ENCODE measurements around the gene CLMN. TPM values are rescaled to one million over a fixed set of nuclear protein-coding genes. Genes with fewer than 3 reads are reported as not detected.

Gene CLMN
- polyA plus RNA-seq, 1 donor: 18.7 TPM

DNA sequence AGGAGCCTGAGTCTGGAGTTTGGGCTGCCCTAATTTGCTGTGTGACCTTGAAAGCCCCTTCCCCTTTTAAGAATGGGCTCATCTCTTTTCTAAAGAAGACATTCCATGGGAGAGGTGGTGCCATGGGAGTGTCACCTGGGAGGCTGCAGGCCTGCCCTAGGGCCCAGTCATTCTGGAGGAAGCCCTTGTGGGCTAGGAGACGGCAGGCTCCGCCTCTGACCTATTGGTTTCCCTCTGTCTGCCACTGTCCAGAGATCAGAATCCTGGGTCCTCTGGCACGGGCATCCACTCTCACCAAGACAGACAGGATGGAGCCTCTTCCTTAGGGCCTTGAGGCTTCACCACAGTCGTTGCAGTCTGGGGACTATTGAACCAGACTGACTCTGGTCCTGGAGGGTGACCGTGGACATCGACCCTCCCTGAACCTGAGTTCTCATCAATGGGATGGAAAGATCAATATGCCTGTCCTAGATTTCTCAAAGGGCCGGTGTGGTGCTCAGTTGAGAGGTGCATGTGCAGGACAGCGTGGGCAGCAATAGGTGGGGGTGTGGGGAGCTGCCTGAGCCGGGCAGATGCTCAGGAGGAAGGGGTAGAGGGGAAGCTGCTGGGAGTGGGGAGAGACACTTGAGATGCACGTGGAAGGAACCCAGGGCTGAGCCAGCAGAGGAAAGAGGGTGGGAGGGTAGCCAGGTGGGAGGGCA is 12.2 kb upstream of the CLMN start:
- no peak for DNase-seq
- Histone ChIP-seq H3K4me1 (ENCODE audit: control insufficient read depth, insufficient read depth, low read length) (no peaks in the 10 kb centered on the region), H3K36me3 (ENCODE audit: control insufficient read depth, insufficient read depth, low read length) (no peaks in the 10 kb centered on the region), H3K27me3 (ENCODE audit: control insufficient read depth, insufficient read depth, low read length) (no peaks in the 10 kb centered on the region), H3K27ac (ENCODE audit: low read length) (no peak overlapping the region), H3K4me3 (ENCODE audit: low read length) (no peak overlapping the region), H3K9me3 (ENCODE audit: control insufficient read depth, low read depth, low read length) (no peaks in the 10 kb centered on the region)
- WGBS (ENCODE audit: insufficient coverage, low lambda C conversion rate): no CpG with 5 or more reads among the region's 10 CpGs

DNA sequence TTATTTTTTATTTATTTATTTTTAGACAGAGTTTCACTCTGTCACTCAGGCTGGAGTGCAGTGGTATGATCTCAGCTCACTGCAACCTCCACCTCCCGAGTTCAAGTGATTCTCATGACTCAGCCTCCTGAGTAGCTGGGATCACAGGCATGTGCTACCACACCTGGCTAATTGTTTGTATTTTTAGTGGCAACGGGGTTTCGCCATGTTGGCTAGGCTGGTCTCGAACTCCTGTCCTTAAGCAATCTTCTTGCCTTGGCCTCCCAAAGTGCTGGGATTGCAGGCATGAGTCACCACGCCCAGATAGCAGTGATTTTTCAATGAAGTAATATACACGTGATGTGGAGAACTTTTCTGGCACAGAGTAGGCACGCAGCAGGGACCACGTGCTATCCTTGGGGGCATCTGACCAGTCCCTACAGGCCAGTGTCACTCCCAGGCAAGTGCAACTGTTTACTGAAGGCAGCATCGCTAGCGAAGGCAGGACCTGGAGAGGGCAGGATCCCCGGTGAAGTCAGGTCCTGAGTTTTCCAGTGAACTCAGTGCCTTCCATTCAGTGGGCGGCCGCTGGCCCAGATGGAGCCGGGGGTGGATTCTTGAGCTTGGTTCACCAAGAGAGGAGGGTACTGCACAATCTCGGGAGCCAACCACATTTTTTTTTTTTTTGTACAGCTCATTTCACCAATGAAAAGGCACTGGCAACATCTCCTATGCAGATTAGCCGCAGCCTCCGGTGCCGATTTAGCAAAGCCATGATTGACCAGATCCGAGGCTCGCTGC is 11.1 kb upstream of the CLMN start:
- Histone ChIP-seq H3K36me3 (ENCODE audit: control insufficient read depth, insufficient read depth, low read length) (no peaks in the 10 kb centered on the region), H3K27ac (ENCODE audit: low read length) (no peak overlapping the region), H3K27me3 (ENCODE audit: control insufficient read depth, insufficient read depth, low read length) (no peaks in the 10 kb centered on the region), H3K4me1 (ENCODE audit: control insufficient read depth, insufficient read depth, low read length) (no peaks in the 10 kb centered on the region), H3K9me3 (ENCODE audit: control insufficient read depth, low read depth, low read length) (no peaks in the 10 kb centered on the region), H3K4me3 (ENCODE audit: low read length) (no peak overlapping the region)
- no peak for DNase-seq
- no CpG with 5 or more reads among the region's 20 CpGs for WGBS (ENCODE audit: insufficient coverage, low lambda C conversion rate)

DNA sequence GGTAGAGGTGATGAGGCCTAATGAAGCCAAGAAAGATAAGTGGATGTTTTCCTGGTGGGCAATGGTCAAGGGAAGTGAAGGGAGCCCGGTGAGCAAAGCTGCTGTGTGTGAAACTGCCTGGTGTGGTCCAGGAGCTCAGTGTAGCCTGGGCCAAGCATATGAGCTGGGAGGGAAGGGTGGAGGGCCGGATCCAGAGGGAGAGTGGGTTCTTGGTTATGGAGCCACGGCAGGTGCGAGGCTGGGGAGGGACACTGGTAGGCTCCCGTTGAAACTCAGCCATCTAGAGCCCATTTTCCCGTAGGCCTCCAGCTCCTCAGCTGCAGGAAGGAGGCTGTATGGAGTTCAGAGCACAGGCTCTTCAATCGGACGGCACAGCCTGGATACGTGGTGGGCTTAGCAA is 10.2 kb upstream of the CLMN start:
- no peaks in the 10 kb centered on the region for H3K27me3 ChIP-seq (ENCODE audit: control insufficient read depth, insufficient read depth, low read length)
- no peak overlapping the region for H3K4me3 ChIP-seq (ENCODE audit: low read length)
- no peak overlapping the region for H3K27ac ChIP-seq (ENCODE audit: low read length)
- no peak for DNase-seq
- H3K4me1 ChIP-seq (ENCODE audit: control insufficient read depth, insufficient read depth, low read length): no peaks in the 10 kb centered on the region
- no peaks in the 10 kb centered on the region for H3K9me3 ChIP-seq (ENCODE audit: control insufficient read depth, low read depth, low read length)
- no CpG with 5 or more reads among the region's 9 CpGs for WGBS (ENCODE audit: insufficient coverage, low lambda C conversion rate)
- H3K36me3 ChIP-seq (ENCODE audit: control insufficient read depth, insufficient read depth, low read length): no peaks in the 10 kb centered on the region

DNA sequence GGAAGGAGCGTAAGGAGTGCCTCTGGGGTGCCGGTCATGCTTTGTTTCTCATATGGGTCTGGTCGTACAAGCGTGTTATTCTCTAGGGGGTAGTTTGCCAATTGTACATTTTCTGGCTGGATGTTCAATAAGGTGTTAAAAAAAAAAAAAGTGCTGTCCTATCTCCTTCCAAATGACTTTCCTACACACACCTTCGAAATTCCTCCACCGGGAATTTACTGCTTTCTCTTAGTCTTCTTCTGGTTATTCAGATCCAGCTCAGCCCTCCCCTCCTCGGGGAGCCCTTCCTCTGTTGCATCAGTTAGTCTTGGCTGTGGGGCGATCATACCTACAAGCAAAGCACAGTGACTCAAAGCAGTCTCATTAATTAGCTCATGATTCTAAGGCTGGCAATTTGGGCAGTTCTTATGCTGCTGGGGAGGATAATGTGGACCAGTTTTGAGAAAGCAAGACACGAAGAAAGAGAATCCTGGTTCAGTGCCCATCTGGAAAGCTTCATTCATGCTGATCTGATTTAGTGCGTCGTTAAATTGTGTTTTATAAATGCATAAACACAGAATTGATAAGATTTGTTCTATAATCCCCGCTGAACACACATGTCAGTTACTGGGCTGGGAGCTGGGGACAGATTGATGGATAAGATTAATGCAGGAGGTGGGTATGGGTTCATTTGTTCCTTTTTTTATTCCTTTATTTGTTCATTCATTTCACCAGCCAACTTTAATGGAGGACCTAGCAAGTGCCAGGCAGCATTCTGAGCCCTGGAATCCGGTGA is 9.2 kb upstream of the CLMN start:
- WGBS (ENCODE audit: insufficient coverage, low lambda C conversion rate): 38% methylated on average over 3 of the region's 13 CpGs
- no peak overlapping the region for H3K27ac ChIP-seq (ENCODE audit: low read length)
- no peaks in the 10 kb centered on the region for H3K36me3 ChIP-seq (ENCODE audit: control insufficient read depth, insufficient read depth, low read length)
- H3K4me3 ChIP-seq (ENCODE audit: low read length): no peak overlapping the region
- H3K9me3 ChIP-seq (ENCODE audit: control insufficient read depth, low read depth, low read length): no peaks in the 10 kb centered on the region
- DNase-seq: no peak
- no peaks in the 10 kb centered on the region for H3K4me1 ChIP-seq (ENCODE audit: control insufficient read depth, insufficient read depth, low read length)
- no peaks in the 10 kb centered on the region for H3K27me3 ChIP-seq (ENCODE audit: control insufficient read depth, insufficient read depth, low read length)

DNA sequence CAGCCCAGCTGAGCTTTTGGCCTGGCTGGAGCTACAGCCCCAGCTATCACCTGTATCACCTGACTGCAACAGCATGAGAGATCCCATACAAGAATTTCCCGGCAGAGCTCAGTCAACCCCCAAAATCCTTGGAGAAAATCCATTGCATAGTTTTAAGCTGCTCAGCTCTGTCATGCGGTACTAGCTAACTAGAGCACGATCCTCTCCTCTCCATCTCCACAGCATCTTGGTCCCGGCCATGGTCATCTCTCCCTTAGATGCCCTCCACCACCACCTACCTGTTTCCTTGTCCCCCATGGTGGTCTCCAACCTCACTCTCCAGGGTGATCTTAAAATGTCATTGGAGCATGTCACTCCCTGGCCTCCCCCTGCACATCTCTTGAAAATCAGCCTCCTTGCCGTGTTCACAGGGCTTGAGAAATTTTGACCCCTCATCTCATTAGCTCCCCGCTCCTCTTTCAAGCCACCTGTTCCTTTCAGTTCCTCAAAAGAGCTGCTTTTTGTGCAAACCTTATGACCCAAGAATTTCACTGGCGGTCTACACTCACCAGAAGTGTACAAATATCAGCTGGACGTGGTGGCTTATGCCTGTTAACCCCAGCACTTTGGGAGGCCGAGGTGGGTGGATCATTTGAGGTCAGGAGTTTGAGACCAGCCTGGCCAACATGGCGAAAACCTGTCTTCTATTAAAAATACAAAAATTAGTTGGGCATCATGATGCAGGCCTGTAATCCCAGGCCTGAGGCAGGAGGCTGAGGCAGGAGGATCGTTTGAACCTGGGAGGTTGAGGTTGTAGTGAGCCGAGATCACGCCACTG is 8.1 kb upstream of the CLMN start:
- H3K9me3 ChIP-seq (ENCODE audit: control insufficient read depth, low read depth, low read length): no peaks in the 10 kb centered on the region
- DNase-seq: no peak
- 74% methylated on average over 3 of the region's 13 CpGs for WGBS (ENCODE audit: insufficient coverage, low lambda C conversion rate)

DNA sequence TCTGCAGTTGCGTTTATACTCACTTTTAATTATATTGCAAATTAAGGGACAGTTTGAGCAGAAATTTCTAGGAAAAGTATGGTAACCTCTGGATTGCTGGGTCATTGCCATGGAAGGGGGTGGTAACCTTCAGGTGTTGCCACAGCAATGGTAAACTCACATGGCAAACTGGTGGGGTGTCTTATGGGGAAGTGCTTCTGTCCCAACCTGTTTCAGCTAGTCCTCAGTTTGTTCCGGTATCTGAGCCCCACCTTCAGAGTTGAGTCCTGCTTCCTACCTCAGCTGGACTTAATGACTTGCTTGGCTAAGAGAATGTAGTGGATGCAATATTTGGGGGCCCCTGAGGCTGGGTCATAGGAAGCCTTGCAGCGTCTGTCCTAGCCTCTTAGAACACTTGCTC is 7.3 kb upstream of the CLMN start:
- Histone ChIP-seq H3K4me1 (ENCODE audit: control insufficient read depth, insufficient read depth, low read length) (no peaks in the 10 kb centered on the region), H3K36me3 (ENCODE audit: control insufficient read depth, insufficient read depth, low read length) (no peaks in the 10 kb centered on the region), H3K9me3 (ENCODE audit: control insufficient read depth, low read depth, low read length) (no peaks in the 10 kb centered on the region), H3K4me3 (ENCODE audit: low read length) (no peak overlapping the region), H3K27ac (ENCODE audit: low read length) (no peak overlapping the region), H3K27me3 (ENCODE audit: control insufficient read depth, insufficient read depth, low read length) (no peaks in the 10 kb centered on the region)
- DNase-seq: no peak
- no CpG with 5 or more reads among the region's 3 CpGs for WGBS (ENCODE audit: insufficient coverage, low lambda C conversion rate)

More for the DNA sequence above, 8.1 kb upstream of the CLMN start:
- Histone ChIP-seq H3K4me1 (ENCODE audit: control insufficient read depth, insufficient read depth, low read length) (no peaks in the 10 kb centered on the region), H3K4me3 (ENCODE audit: low read length) (no peak overlapping the region), H3K36me3 (ENCODE audit: control insufficient read depth, insufficient read depth, low read length) (no peaks in the 10 kb centered on the region), H3K27me3 (ENCODE audit: control insufficient read depth, insufficient read depth, low read length) (no peaks in the 10 kb centered on the region), H3K27ac (ENCODE audit: low read length) (no peak overlapping the region)

DNA sequence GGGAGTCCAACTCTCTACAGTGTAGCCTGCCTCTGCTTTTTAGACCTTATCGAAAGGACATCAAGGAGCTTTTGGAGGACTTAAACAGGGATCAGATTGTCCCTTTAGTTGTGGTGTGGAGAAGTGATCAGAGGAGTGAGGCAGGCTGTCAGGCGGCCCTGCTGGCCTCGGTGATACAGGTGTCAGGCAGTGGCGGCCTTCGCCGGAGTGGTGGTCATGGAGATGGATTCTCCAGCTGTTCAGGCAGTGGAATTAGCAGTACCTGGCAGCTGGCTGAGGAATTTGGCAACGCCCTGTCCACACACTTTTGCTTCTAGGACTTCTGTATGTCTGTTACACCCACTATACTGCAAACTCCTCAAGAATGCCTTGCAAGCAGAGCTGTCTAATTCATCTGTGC is 4.2 kb upstream of the CLMN start:
- Histone ChIP-seq H3K27ac (ENCODE audit: low read length) (no peak overlapping the region), H3K4me1 (ENCODE audit: control insufficient read depth, insufficient read depth, low read length) (peaks cover 5% of the 10 kb centered on the region), H3K36me3 (ENCODE audit: control insufficient read depth, insufficient read depth, low read length) (no peaks in the 10 kb centered on the region), H3K27me3 (ENCODE audit: control insufficient read depth, insufficient read depth, low read length) (no peaks in the 10 kb centered on the region), H3K9me3 (ENCODE audit: control insufficient read depth, low read depth, low read length) (no peaks in the 10 kb centered on the region), H3K4me3 (ENCODE audit: low read length) (no peak overlapping the region)
- WGBS (ENCODE audit: insufficient coverage, low lambda C conversion rate): no CpG with 5 or more reads among the region's 7 CpGs
- no peak for DNase-seq

DNA sequence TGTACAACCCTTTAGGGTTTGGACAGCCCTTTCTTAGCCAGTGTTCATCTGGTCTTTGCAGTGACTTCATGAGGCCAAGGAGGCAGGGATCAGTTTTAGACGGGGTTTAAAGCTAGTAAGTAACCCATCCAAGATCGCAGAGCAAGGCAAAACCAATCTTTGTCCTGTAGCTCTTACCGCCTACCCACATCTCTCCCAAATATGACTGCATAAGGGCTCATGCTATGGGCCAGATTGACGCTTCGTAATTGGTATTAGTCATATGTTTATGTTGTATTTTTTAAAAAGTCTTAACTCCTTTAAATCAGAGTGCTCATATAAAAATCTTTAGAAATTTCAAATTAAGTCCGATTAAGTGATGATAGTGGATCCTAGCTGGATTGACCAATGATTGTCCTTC is 3.7 kb upstream of the CLMN start:
- H3K27me3 ChIP-seq (ENCODE audit: control insufficient read depth, insufficient read depth, low read length): no peaks in the 10 kb centered on the region
- H3K27ac ChIP-seq (ENCODE audit: low read length): no peak overlapping the region
- no peak for DNase-seq
- H3K36me3 ChIP-seq (ENCODE audit: control insufficient read depth, insufficient read depth, low read length): no peaks in the 10 kb centered on the region
- H3K4me3 ChIP-seq (ENCODE audit: low read length): no peak overlapping the region
- no peaks in the 10 kb centered on the region for H3K9me3 ChIP-seq (ENCODE audit: control insufficient read depth, low read depth, low read length)
- 100% methylated on average over 3 of the region's 6 CpGs for WGBS (ENCODE audit: insufficient coverage, low lambda C conversion rate)
- peaks cover 5% of the 10 kb centered on the region for H3K4me1 ChIP-seq (ENCODE audit: control insufficient read depth, insufficient read depth, low read length)

DNA sequence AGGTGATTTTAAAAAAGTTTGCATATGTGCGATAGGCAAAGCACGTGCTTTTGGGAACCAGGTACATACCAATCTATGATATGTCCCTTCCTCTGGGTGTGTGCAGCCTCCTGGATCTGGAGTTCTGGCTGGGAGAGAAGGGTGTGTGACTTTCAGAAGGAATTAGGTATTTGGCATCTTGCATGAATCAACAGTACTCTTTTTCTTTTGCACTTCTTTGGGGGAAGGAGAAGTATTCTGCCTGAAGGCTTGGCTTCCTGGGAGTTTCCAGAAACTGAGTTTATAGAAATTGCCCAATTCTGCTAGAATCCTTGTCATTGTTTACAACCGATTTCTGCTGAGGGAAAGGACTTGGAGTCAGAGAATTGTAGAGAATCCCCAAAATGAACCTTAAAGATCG is 2.9 kb upstream of the CLMN start:
- peaks cover 5% of the 10 kb centered on the region for H3K4me1 ChIP-seq (ENCODE audit: control insufficient read depth, insufficient read depth, low read length)
- H3K4me3 ChIP-seq (ENCODE audit: low read length): no peak overlapping the region
- no CpG with 5 or more reads among the region's 4 CpGs for WGBS (ENCODE audit: insufficient coverage, low lambda C conversion rate)
- H3K27ac ChIP-seq (ENCODE audit: low read length): no peak overlapping the region
- no peaks in the 10 kb centered on the region for H3K36me3 ChIP-seq (ENCODE audit: control insufficient read depth, insufficient read depth, low read length)
- DNase-seq: no peak
- no peaks in the 10 kb centered on the region for H3K27me3 ChIP-seq (ENCODE audit: control insufficient read depth, insufficient read depth, low read length)
- H3K9me3 ChIP-seq (ENCODE audit: control insufficient read depth, low read depth, low read length): no peaks in the 10 kb centered on the region

Measured in large intestine (tissue), 3 donors.